Astrocyte (in vitro differentiated cells and primary cell): Measurements from ENCODE around the gene SLC10A1.

Experiments used
- EZH2 ChIP-seq: IDR thresholded peaks from 2 replicates; pipeline ENCODE4 v1.6.1; 2012; ENCODE audit warnings: mild to moderate bottlenecking, low read length, inconsistent platforms; ENCODE audit not compliant: insufficient read depth
- TF ChIP-seq, protein P1 (sequence below): IDR thresholded peaks from 2 replicates; pipeline ENCODE4 v1.5.1; 2011; ENCODE audit warnings: low read depth, mild to moderate bottlenecking, inconsistent platforms, low read length, moderate library complexity; ENCODE audit not compliant: insufficient read depth

DNA sequence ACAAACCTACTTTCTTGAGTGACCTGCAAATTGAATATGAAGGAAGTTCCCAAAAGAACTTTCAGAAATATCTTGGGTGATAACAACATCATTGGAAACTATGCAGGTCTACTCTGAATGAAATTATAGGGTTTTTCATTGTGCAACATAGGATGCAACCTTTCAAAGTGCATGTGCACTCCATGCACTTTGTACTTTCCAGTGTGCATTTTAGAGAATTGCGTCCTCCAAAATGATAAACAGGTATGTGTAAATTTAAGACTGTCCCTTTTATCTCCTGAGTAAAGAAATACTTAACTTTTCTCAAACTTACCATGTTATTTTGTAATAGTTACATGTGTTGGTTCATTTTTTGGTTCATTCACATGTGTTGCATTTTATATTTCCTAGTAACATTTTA, 16.9 kb downstream of the SLC10A1 start:
- TF ChIP-seq, protein P1, sequence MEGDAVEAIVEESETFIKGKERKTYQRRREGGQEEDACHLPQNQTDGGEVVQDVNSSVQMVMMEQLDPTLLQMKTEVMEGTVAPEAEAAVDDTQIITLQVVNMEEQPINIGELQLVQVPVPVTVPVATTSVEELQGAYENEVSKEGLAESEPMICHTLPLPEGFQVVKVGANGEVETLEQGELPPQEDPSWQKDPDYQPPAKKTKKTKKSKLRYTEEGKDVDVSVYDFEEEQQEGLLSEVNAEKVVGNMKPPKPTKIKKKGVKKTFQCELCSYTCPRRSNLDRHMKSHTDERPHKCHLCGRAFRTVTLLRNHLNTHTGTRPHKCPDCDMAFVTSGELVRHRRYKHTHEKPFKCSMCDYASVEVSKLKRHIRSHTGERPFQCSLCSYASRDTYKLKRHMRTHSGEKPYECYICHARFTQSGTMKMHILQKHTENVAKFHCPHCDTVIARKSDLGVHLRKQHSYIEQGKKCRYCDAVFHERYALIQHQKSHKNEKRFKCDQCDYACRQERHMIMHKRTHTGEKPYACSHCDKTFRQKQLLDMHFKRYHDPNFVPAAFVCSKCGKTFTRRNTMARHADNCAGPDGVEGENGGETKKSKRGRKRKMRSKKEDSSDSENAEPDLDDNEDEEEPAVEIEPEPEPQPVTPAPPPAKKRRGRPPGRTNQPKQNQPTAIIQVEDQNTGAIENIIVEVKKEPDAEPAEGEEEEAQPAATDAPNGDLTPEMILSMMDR: no peak
- TF ChIP-seq EZH2: no peak
